ENCODE data around the gene SETX.

SETX gene

DNA sequence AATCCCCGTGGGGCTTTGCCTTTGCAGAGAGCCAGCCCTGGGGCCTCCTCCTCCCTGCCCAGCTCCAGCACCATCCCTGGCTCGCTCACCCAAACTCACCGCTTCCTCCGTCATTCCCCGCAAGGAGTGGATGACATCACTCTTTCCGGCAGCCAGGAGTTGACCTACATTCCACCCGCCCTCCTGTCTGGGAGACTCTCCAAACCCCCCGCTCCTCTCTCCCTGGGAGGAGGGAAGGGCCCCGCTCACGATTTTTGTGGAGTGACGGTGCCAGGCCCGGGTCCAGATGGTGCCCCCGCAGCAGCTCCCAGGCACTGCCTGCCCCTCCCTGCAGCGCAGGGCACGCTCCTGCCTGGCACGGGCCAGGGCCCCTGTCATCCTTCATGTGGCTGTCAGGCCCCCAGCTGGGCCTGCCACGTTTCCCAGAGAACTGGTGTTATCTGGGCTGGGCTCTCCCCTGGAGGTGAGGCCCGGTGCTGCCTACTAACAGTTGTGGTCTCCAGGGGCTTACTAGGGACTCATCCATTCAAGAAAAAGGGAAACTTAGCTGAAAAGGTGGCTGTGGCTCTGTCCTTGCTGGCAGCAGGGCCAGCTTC is 140.7 kb downstream of the SETX start:
- no peak for DNase-seq (ENCODE audit: low read depth in 2 of 2)

GRCh38 chr9:132211570-132211969 is 143.2 kb downstream of the SETX start:
- no peak for DNase-seq (ENCODE audit: low read depth in 2 of 2)
